GM18870 (cell line): Measurements from ENCODE around the gene UROD.
"Not testable (repeated sequence)": the region's sequence is repeated elsewhere in the genome, so short reads cannot be mapped to it uniquely, and the experiment has no call there.

ENCODE experiments used
- ATAC-seq: cut with Tn5 transposase; IDR thresholded peaks from one replicate; pipeline ENCODE4 v1.9.1; 2021; ENCODE audit warnings: moderate library complexity; ENCODE audit not compliant: unreplicated experiment

Gene UROD

GRCh38 chr1:45038240-45038639, 26.2 kb downstream of the UROD start:
- no peak for ATAC-seq

- no peak for ATAC-seq
Observed at GRCh38 chr1:45038661-45039364, 26.8 kb downstream of the UROD start.

GRCh38 chr1:45040297-45040696, 28.2 kb downstream of the UROD start:
- ATAC-seq: no peak

GRCh38 chr1:45043094-45043493, 31.0 kb downstream of the UROD start:
- ATAC-seq: no peak

- ATAC-seq: no peak
Observed at GRCh38 chr1:45044916-45045315, 32.9 kb downstream of the UROD start.

- ATAC-seq: no peak
Observed at GRCh38 chr1:45047032-45047431, 35.0 kb downstream of the UROD start.

- ATAC-seq: no peak
Observed at GRCh38 chr1:45051005-45051772, 39.1 kb downstream of the UROD start.

- ATAC-seq: no peak
Observed at GRCh38 chr1:45057542-45057941, 45.5 kb downstream of the UROD start.

- no peak for ATAC-seq
Observed at GRCh38 chr1:45059829-45060228, 47.8 kb downstream of the UROD start.

GRCh38 chr1:45062463-45062862, 50.4 kb downstream of the UROD start:
- ATAC-seq: not testable (repeated sequence)

- ATAC-seq: no peak
Observed at GRCh38 chr1:45065083-45065482, 53.0 kb downstream of the UROD start.
